CD14-positive monocyte (primary cell): ENCODE measurements around the gene CELF2. TPM values are rescaled to one million over a fixed set of nuclear protein-coding genes. Genes with fewer than 3 reads are reported as not detected.
A peak's percentile ranks its signal among the peaks of the same experiment; 100 is the strongest.

Source experiments
- DNase-seq, 3 donors: peaks; one replicate each; pipeline ENCODE4 v3.0.0-alpha.2; 2011 to 2022
- H2AFZ ChIP-seq: 2 replicates; pipeline ENCODE4 v1.6.0; 2012; ENCODE audit warnings: mild to moderate bottlenecking, low read depth, low read length, inconsistent platforms; ENCODE audit not compliant: insufficient read depth, poor library complexity, severe bottlenecking
- H3K27ac ChIP-seq, 2 donors: 1 replicate in 1 of 2; 2 replicates in 1 of 2; pipeline ENCODE4 v1.5.1; 2012 to 2013; ENCODE audit warnings: low read length in 2 of 2, control low read depth in 1 of 2, inconsistent platforms in 1 of 2, low read depth in 1 of 2, mild to moderate bottlenecking in 1 of 2
- H3K27me3 ChIP-seq, 2 donors: one replicate each; pipeline versions ENCODE4 v1.6.0 to v1.6.1; 2011 to 2013; ENCODE audit warnings: low read length in 2 of 2; ENCODE audit not compliant: control insufficient read depth in 2 of 2, insufficient read depth in 2 of 2
- H3K36me3 ChIP-seq, 2 donors: replicated peaks in 1 of 2; 1 replicate in 1 of 2; 2 replicates in 1 of 2; pipeline versions ENCODE4 v1.5.1 to v1.6.1; 2012 to 2013; ENCODE audit warnings: low read length in 2 of 2, control low read depth in 1 of 2, inconsistent platforms in 1 of 2, mild to moderate bottlenecking in 1 of 2; ENCODE audit not compliant: insufficient read depth in 2 of 2, control insufficient read depth in 1 of 2
- H3K4me1 ChIP-seq, 2 donors: 1 replicate in 1 of 2; 2 replicates in 1 of 2; pipeline versions ENCODE4 v1.5.1 to v1.6.1; 2012 to 2013; ENCODE audit warnings: low read length in 2 of 2, control low read depth in 1 of 2, inconsistent platforms in 1 of 2, mild to moderate bottlenecking in 1 of 2, moderate library complexity in 1 of 2; ENCODE audit not compliant: insufficient read depth in 2 of 2, control insufficient read depth in 1 of 2
- H3K4me2 ChIP-seq: replicated peaks from 2 replicates; pipeline ENCODE3; 2012; ENCODE audit warnings: low read length, moderate library complexity, mild to moderate bottlenecking; ENCODE audit not compliant: poor library complexity, severe bottlenecking; ENCODE audit errors: extremely low read depth
- H3K4me3 ChIP-seq, 3 experiments: fragments of 200-600 bp in 1 of 3; sonication (generic) in 1 of 3; replicated peaks in 1 of 3; 1 replicate in 2 of 3; 2 replicates in 1 of 3; pipeline ENCODE4 v1.5.1; 2011 to 2013; ENCODE audit warnings: low read length in 3 of 3, mild to moderate bottlenecking in 3 of 3, control low read depth in 2 of 3, low read depth in 2 of 3, inconsistent platforms in 1 of 3, moderate library complexity in 1 of 3
- H3K79me2 ChIP-seq: 2 replicates; pipeline ENCODE4 v1.6.0; 2012; ENCODE audit warnings: mild to moderate bottlenecking, control low read depth, inconsistent platforms, low read length, moderate library complexity; ENCODE audit not compliant: insufficient read depth
- H3K9ac ChIP-seq: 2 replicates; pipeline ENCODE4 v1.6.0; 2017; ENCODE audit warnings: low read length, mild to moderate bottlenecking; ENCODE audit not compliant: insufficient read depth, poor library complexity, severe bottlenecking
- H3K9me3 ChIP-seq, 2 donors: replicated peaks in 1 of 2; 1 replicate in 1 of 2; 2 replicates in 1 of 2; pipeline versions ENCODE4 v1.5.1 to v1.6.1; 2012 to 2013; ENCODE audit warnings: low read length in 2 of 2, control low read depth in 1 of 2; ENCODE audit not compliant: control insufficient read depth in 1 of 2, insufficient read depth in 1 of 2
- H4K20me1 ChIP-seq: 2 replicates; pipeline ENCODE4 v1.6.0; 2012; ENCODE audit warnings: mild to moderate bottlenecking, low read length, control low read depth, moderate library complexity; ENCODE audit not compliant: insufficient read depth
- H3K27ac Mint-ChIP-seq, 7 donors: one replicate each; pipeline ENCODE4 v1.8.0; 2020; ENCODE audit warnings: mild to moderate bottlenecking in 7 of 7, mixed read lengths in 7 of 7, moderate library complexity in 6 of 7, inconsistent platforms in 2 of 7
- H3K27me3 Mint-ChIP-seq, 3 donors: one replicate each; pipeline ENCODE4 v1.8.0; 2021 to 2022; ENCODE audit warnings: low read depth in 3 of 3, mild to moderate bottlenecking in 3 of 3, mixed read lengths in 3 of 3, moderate library complexity in 3 of 3, inconsistent platforms in 1 of 3
- H3K36me3 Mint-ChIP-seq, 2 donors: one replicate each; pipeline ENCODE4 v1.8.0; 2020; ENCODE audit warnings: mixed read lengths in 2 of 2, inconsistent platforms in 1 of 2, mild to moderate bottlenecking in 1 of 2
- H3K4me1 Mint-ChIP-seq: one replicate; pipeline ENCODE4 v1.8.0; 2020; ENCODE audit warnings: mild to moderate bottlenecking, mixed read lengths
- H3K4me3 Mint-ChIP-seq, 2 donors: one replicate each; pipeline ENCODE4 v1.8.0; 2020; ENCODE audit warnings: mild to moderate bottlenecking in 2 of 2, mixed read lengths in 2 of 2, moderate library complexity in 1 of 2
- H3K9me3 Mint-ChIP-seq, 7 donors: one replicate each; pipeline ENCODE4 v1.8.0; 2020 to 2022; ENCODE audit warnings: mixed read lengths in 7 of 7, mild to moderate bottlenecking in 6 of 7, moderate library complexity in 6 of 7, inconsistent platforms in 2 of 7
- CTCF ChIP-seq: fragments of 200-600 bp; IDR thresholded peaks from one replicate; pipeline ENCODE4 v1.8.0; 2022; ENCODE audit warnings: antibody characterized with exemption, mild to moderate bottlenecking
- WGBS: methylation state at CpG from one replicate; pipeline ENCODE4 v1.1.5; 2013; ENCODE audit warnings: missing lambda C conversion rate; ENCODE audit not compliant: insufficient coverage; 5-methylcytosine and 5-hydroxymethylcytosine counted together
- intact Hi-C, 2 donors: fragments of 100-400 bp; cut with micrococcal nuclease; formaldehyde crosslinking; loops; one replicate each; pipeline versions ENCODE4 v1.15.0 to v1.15.1; 2023
- polyA plus RNA-seq, 3 donors: library from polyadenylated mRNA; depleted of rRNA in 1 of 3; unstranded in 2 of 3; stranded (reverse) in 1 of 3; fragments of 300-500 nt in 2 of 3; fragments of >200 nt in 1 of 3; fragmentation: Illumina TruSeq in 2 of 3; gene quantifications; 1 replicate in 2 of 3; 2 replicates in 1 of 3; pipeline ENCODE4 v1.2.3, GENCODE V29; 2012 to 2021

The CELF2 gene
- polyA plus RNA-seq, 3 donors, result 53.5 to 93.3 (median 80.5) TPM

GRCh38 chr10:11186374-11186773, 168.7 kb downstream of the CELF2 start:
- Mint-ChIP-seq H3K27me3 (no peaks in the 10 kb centered on the region), H3K4me1 (peaks cover 77% of the 10 kb centered on the region), H3K36me3 (peaks cover 59 to 77% of the 10 kb centered on the region in 2 donors), H3K9me3 (peaks cover 3 to 8% (median 6%) of the 10 kb centered on the region in 7 donors), H3K4me3 (no peak overlapping the region), H3K27ac (peak overlapping the region in 6 of 7 donors; percentile 52 to 92 (median 76))
- TF ChIP-seq CTCF, result no peak
- Histone ChIP-seq H3K27ac (peak overlapping the region in 1 of 2 donors; percentile 91), H3K4me1 (peaks cover 42 to 76% of the 10 kb centered on the region in 2 donors), H3K4me3 (peak overlapping the region in 1 of 3 experiments; percentile 1), H3K27me3 (no peaks in the 10 kb centered on the region), H3K36me3 (peaks cover 24 to 65% of the 10 kb centered on the region in 2 donors), H3K79me2 (peaks cover 100% of the 10 kb centered on the region), H3K9me3 (peaks cover 0 to 6% of the 10 kb centered on the region in 2 donors), H3K4me2 (peak overlapping the region; percentile 20), H3K9ac (no peak overlapping the region), H2AFZ (no peak overlapping the region), H4K20me1 (peaks cover 100% of the 10 kb centered on the region)
- no CpG with 5 or more reads among the region's 1 CpG for WGBS
- DNase-seq, result peak in 2 of 3 donors; percentile 26 to 27
- intact Hi-C loops, result no loop called here

GRCh38 chr10:11189582-11190376, 172.1 kb downstream of the CELF2 start:
- peaks cover 30 to 64% of the 10 kb centered on the region in 2 donors for H3K4me1 ChIP-seq
- 92% methylated on average over 3 of the region's 6 CpGs for WGBS
- H3K79me2 ChIP-seq, result peaks cover 100% of the 10 kb centered on the region
- no peak overlapping the region for H3K4me2 ChIP-seq
- Mint-ChIP-seq H3K4me3 (no peak overlapping the region), H3K4me1 (peaks cover 73% of the 10 kb centered on the region), H3K27ac (peak overlapping the region in 3 of 7 donors; percentile 1 to 70 (median 7)), H3K27me3 (no peaks in the 10 kb centered on the region), H3K9me3 (peaks cover 3 to 8% (median 6%) of the 10 kb centered on the region in 7 donors), H3K36me3 (peaks cover 63 to 87% of the 10 kb centered on the region in 2 donors)
- no peaks in the 10 kb centered on the region for H3K27me3 ChIP-seq
- peak overlapping the region in 1 of 2 donors; percentile 29 for H3K27ac ChIP-seq
- H3K4me3 ChIP-seq, result no peak overlapping the region
- peaks cover 27 to 73% of the 10 kb centered on the region in 2 donors for H3K36me3 ChIP-seq
- DNase-seq, result no peak
- H2AFZ ChIP-seq, result no peak overlapping the region
- TF ChIP-seq CTCF, result no peak
- H3K9me3 ChIP-seq, result peaks cover 0 to 6% of the 10 kb centered on the region in 2 donors
- peaks cover 100% of the 10 kb centered on the region for H4K20me1 ChIP-seq
- intact Hi-C loops, result no loop called here
- H3K9ac ChIP-seq, result no peak overlapping the region
